Measurements from ENCODE around the gene BMP2. TPM values are rescaled to one million over a fixed set of nuclear protein-coding genes. Genes with fewer than 3 reads are reported as not detected.

The BMP2 gene
- not detected in 2 replicates for total RNA-seq (2021)
- Bru-seq, nascent RNA: not detected
- not detected for BruChase-seq, experiment 1, labeled RNA remaining after a 2-hour chase
- not detected for BruChase-seq, experiment 2, labeled RNA remaining after a 6-hour chase
- long read RNA-seq: 0 reads

GRCh38 chr20:6767536-6768227 lies at the start of gene BMP2:
BMP2 (plus strand) TSS chr20:6767686; CDS start chr20:6770127, 2,441 bp downstream.
- CTCF ChIA-PET: no interaction called here

GRCh38 chr20:6718662-6719368 lies 48.7 kb upstream of the BMP2 start:
- Histone ChIP-seq H3K79me2 (ENCODE audit: low read depth) (no peaks in the 10 kb centered on the region), H3K9me3 (ENCODE audit: insufficient read depth, low read depth) (peaks cover 7% of the 10 kb centered on the region), H3K27ac (no peak overlapping the region), H3K36me3 (ENCODE audit: low read depth) (no peaks in the 10 kb centered on the region), H2AFZ (peak overlapping the region; percentile 36; the same call in 1 of the 2 replicates), H3K4me3 (no peak overlapping the region), H3K9me2 (ENCODE audit: insufficient read depth) (no peaks in the 10 kb centered on the region), H3K4me1 (replicated peaks; ENCODE audit: insufficient read depth) (peaks cover 19% of the 10 kb centered on the region), H3K27me3 (ENCODE audit: insufficient read depth, low read depth) (no peaks in the 10 kb centered on the region), H3K4me2 (peak overlapping the region; percentile 2; the same call in 1 of the 2 replicates), H4K20me1 (ENCODE audit: insufficient read depth) (no peaks in the 10 kb centered on the region), H3F3A (ENCODE audit: insufficient read depth, low read depth) (no peaks in the 10 kb centered on the region)
- intact Hi-C loops (cut with micrococcal nuclease; ENCODE audit: unreplicated experiment): no loop called here
- TF ChIP-seq, protein P1, sequence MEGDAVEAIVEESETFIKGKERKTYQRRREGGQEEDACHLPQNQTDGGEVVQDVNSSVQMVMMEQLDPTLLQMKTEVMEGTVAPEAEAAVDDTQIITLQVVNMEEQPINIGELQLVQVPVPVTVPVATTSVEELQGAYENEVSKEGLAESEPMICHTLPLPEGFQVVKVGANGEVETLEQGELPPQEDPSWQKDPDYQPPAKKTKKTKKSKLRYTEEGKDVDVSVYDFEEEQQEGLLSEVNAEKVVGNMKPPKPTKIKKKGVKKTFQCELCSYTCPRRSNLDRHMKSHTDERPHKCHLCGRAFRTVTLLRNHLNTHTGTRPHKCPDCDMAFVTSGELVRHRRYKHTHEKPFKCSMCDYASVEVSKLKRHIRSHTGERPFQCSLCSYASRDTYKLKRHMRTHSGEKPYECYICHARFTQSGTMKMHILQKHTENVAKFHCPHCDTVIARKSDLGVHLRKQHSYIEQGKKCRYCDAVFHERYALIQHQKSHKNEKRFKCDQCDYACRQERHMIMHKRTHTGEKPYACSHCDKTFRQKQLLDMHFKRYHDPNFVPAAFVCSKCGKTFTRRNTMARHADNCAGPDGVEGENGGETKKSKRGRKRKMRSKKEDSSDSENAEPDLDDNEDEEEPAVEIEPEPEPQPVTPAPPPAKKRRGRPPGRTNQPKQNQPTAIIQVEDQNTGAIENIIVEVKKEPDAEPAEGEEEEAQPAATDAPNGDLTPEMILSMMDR (conservative IDR thresholded peaks at IDR 0.05): no peak
- TF ChIP-seq EZH2 (IDR thresholded peaks at IDR 0.05; ENCODE audit: low read depth): no peak
- DNase-seq: peak in 1 of 2 experiments; percentile 37
- BruUV-seq (replicated peaks): no TSS peak
- ChIA-PET CTCF (no interaction called here), POLR2A (ENCODE audit: unreplicated experiment) (no interaction called here)

More at GRCh38 chr20:6767536-6768227, at the start of gene BMP2:
- Histone ChIP-seq H3K9me2 (ENCODE audit: insufficient read depth) (no peaks in the 10 kb centered on the region), H3K36me3 (ENCODE audit: low read depth) (no peaks in the 10 kb centered on the region), H3K9me3 (ENCODE audit: insufficient read depth, low read depth) (no peaks in the 10 kb centered on the region), H3K27me3 (ENCODE audit: insufficient read depth, low read depth) (no peaks in the 10 kb centered on the region; the same call in 1 of the 2 replicates), H2AFZ (no peak within 1 kb of the TSS), H3K4me3 (no peak within 1 kb of the TSS; the same call in 1 of the 2 replicates), H4K20me1 (ENCODE audit: insufficient read depth) (no peaks in the 10 kb centered on the region), H3K27ac (no peak within 1 kb of the TSS), H3K79me2 (ENCODE audit: low read depth) (no peaks in the 10 kb centered on the region), H3F3A (ENCODE audit: insufficient read depth, low read depth) (0 out of 2 replicates have a peak, but pooled peaks cover 4% of the 10 kb centered on the region), H3K4me2 (peak within 1 kb of the TSS; percentile 44; the same call in 1 of the 2 replicates), H3K4me1 (replicated peaks; ENCODE audit: insufficient read depth) (no peaks in the 10 kb centered on the region)
- TF ChIP-seq, protein P1 (conservative IDR thresholded peaks at IDR 0.05): no peak
- TF ChIP-seq EZH2 (IDR thresholded peaks at IDR 0.05; ENCODE audit: low read depth): no peak
- POLR2A ChIA-PET (ENCODE audit: unreplicated experiment): no interaction called here
- no TSS peak for BruUV-seq (replicated peaks)
- DNase-seq: no peak
- intact Hi-C loops (cut with micrococcal nuclease; ENCODE audit: unreplicated experiment): loop anchor here (5.0 to 10.0 kb wide), 4 partner anchors 517 to 1957 kb away; no protein-coding TSS in a partner anchor

DNA sequence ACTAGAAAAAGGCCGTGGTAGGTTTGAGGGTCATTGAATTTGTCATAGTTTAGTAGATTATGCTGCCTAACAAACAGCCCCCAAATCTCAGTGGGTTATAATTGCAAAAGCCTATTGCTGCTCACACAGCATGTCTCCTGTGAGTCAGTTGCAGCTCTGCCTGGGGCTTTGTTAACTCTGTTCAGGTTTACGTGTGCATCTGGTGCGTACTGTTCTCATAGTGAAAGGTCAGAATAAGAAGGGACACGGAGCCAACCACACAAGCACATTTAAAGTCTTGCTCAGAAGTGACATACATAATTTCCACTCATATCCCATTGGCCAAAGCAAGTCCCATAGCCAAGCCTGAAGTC lies 48.1 kb upstream of the BMP2 start:
- Histone ChIP-seq H3K27me3 (ENCODE audit: insufficient read depth, low read depth) (no peaks in the 10 kb centered on the region), H3K4me1 (replicated peaks; ENCODE audit: insufficient read depth) (peaks cover 13% of the 10 kb centered on the region), H3K4me2 (no peak overlapping the region), H3K27ac (no peak overlapping the region), H3K9me3 (ENCODE audit: insufficient read depth, low read depth) (peaks cover 7% of the 10 kb centered on the region), H3K4me3 (no peak overlapping the region), H3K79me2 (ENCODE audit: low read depth) (no peaks in the 10 kb centered on the region), H3F3A (ENCODE audit: insufficient read depth, low read depth) (no peaks in the 10 kb centered on the region), H3K9me2 (ENCODE audit: insufficient read depth) (no peaks in the 10 kb centered on the region), H4K20me1 (ENCODE audit: insufficient read depth) (no peaks in the 10 kb centered on the region), H2AFZ (no peak overlapping the region), H3K36me3 (ENCODE audit: low read depth) (no peaks in the 10 kb centered on the region)
- POLR2A ChIA-PET (ENCODE audit: unreplicated experiment): no interaction called here
- DNase-seq: no peak
- BruUV-seq (replicated peaks): no TSS peak
- TF ChIP-seq, protein P1 (conservative IDR thresholded peaks at IDR 0.05): no peak
- no peak for TF ChIP-seq EZH2 (IDR thresholded peaks at IDR 0.05; ENCODE audit: low read depth)
- CTCF ChIA-PET: no interaction called here
- intact Hi-C loops (cut with micrococcal nuclease; ENCODE audit: unreplicated experiment): no loop called here

Data from PC-9 (cell line).